Left ventricle myocardium inferior (tissue), 1 donor: ENCODE measurements around the gene NLGN1. TPM values are rescaled to one million over a fixed set of nuclear protein-coding genes. Genes with fewer than 3 reads are reported as not detected.

Source experiments
- DNase-seq: peaks from one replicate; pipeline ENCODE4 v3.0.0-alpha.2; 2020
- H3K27ac ChIP-seq: fragments of 200-600 bp; replicated peaks from 2 replicates; pipeline ENCODE4 v1.8.0; 2021
- H3K27me3 ChIP-seq: fragments of 200-600 bp; 2 replicates; pipeline ENCODE4 v1.8.0; 2021; ENCODE audit warnings: low read depth
- H3K36me3 ChIP-seq: fragments of 200-600 bp; 2 replicates; pipeline ENCODE4 v1.8.0; 2021
- H3K4me1 ChIP-seq: fragments of 200-600 bp; 2 replicates; pipeline ENCODE4 v1.8.0; 2021
- H3K4me3 ChIP-seq: fragments of 200-600 bp; 2 replicates; pipeline ENCODE4 v1.8.0; 2021; ENCODE audit warnings: mild to moderate bottlenecking, moderate library complexity
- H3K9me3 ChIP-seq: fragments of 200-600 bp; replicated peaks from 2 replicates; pipeline ENCODE4 v1.8.0; 2021
- CTCF ChIP-seq: fragments of 200-600 bp; IDR thresholded peaks from 2 replicates; pipeline ENCODE4 v1.8.0; 2021; ENCODE audit warnings: antibody characterized with exemption, mild to moderate bottlenecking, borderline replicate concordance
- intact Hi-C: fragments of 100-400 bp; cut with micrococcal nuclease; formaldehyde crosslinking; loops from one replicate; pipeline ENCODE4 v1.11.0; 2022
- total RNA-seq: library from RNA; stranded (reverse); fragmentation: NEBNext Ultra II Directional; extraction: Animal tissue kit (Norgen Biotek cat#: 25700); gene quantifications from one replicate; pipeline ENCODE4 v1.2.1, GENCODE V29; 2021
- donor health status: DM: no; HTN: yes; CAD: no; lungs with severe emphysema.

The NLGN1 gene
- total RNA-seq, 1 donor from 2014 or later: 13.7 TPM

- H3K4me1 ChIP-seq: no peaks in the 10 kb centered on the region
These were observed 293.1 kb downstream of the NLGN1 start for GRCh38 chr3:173690542-173691180.

GRCh38 chr3:173699353-173699752 is 301.8 kb downstream of the NLGN1 start:
- intact Hi-C loops: no loop called here

More at GRCh38 chr3:173690542-173691180, 293.1 kb downstream of the NLGN1 start:
- Histone ChIP-seq H3K27ac (no peak overlapping the region), H3K4me3 (no peak overlapping the region), H3K9me3 (no peaks in the 10 kb centered on the region), H3K36me3 (no peaks in the 10 kb centered on the region), H3K27me3 (no peaks in the 10 kb centered on the region)
- TF ChIP-seq CTCF: no peak
- intact Hi-C loops: no loop called here
- no peak for DNase-seq

GRCh38 chr3:173700336-173700735 is 302.8 kb downstream of the NLGN1 start:
- Histone ChIP-seq H3K4me1 (no peaks in the 10 kb centered on the region), H3K4me3 (no peak overlapping the region), H3K27ac (no peak overlapping the region), H3K9me3 (peaks cover 9% of the 10 kb centered on the region), H3K27me3 (no peaks in the 10 kb centered on the region), H3K36me3 (no peaks in the 10 kb centered on the region)
- no peak for DNase-seq
- intact Hi-C loops: no loop called here
- no peak for TF ChIP-seq CTCF

More at GRCh38 chr3:173699353-173699752, 301.8 kb downstream of the NLGN1 start:
- Histone ChIP-seq H3K4me3 (no peak overlapping the region), H3K27ac (no peak overlapping the region), H3K9me3 (peaks cover 9% of the 10 kb centered on the region), H3K4me1 (no peaks in the 10 kb centered on the region), H3K36me3 (no peaks in the 10 kb centered on the region), H3K27me3 (no peaks in the 10 kb centered on the region)
- no peak for DNase-seq
- no peak for TF ChIP-seq CTCF

GRCh38 chr3:173702561-173702960 is 305.0 kb downstream of the NLGN1 start:
- intact Hi-C loops: no loop called here
- Histone ChIP-seq H3K4me1 (no peaks in the 10 kb centered on the region), H3K27me3 (no peaks in the 10 kb centered on the region), H3K27ac (no peak overlapping the region), H3K4me3 (no peak overlapping the region), H3K9me3 (peaks cover 9% of the 10 kb centered on the region), H3K36me3 (no peaks in the 10 kb centered on the region)
- no peak for DNase-seq
- TF ChIP-seq CTCF: no peak

- Histone ChIP-seq H3K4me3 (no peak overlapping the region), H3K9me3 (peaks cover 9% of the 10 kb centered on the region), H3K4me1 (no peaks in the 10 kb centered on the region), H3K36me3 (no peaks in the 10 kb centered on the region), H3K27me3 (no peaks in the 10 kb centered on the region), H3K27ac (no peak overlapping the region)
- no peak for DNase-seq
- no peak for TF ChIP-seq CTCF
- intact Hi-C loops: no loop called here
These were observed 306.2 kb downstream of the NLGN1 start for GRCh38 chr3:173703771-173704170.
